ENCODE measurements around the gene DAPK1.

DNA sequence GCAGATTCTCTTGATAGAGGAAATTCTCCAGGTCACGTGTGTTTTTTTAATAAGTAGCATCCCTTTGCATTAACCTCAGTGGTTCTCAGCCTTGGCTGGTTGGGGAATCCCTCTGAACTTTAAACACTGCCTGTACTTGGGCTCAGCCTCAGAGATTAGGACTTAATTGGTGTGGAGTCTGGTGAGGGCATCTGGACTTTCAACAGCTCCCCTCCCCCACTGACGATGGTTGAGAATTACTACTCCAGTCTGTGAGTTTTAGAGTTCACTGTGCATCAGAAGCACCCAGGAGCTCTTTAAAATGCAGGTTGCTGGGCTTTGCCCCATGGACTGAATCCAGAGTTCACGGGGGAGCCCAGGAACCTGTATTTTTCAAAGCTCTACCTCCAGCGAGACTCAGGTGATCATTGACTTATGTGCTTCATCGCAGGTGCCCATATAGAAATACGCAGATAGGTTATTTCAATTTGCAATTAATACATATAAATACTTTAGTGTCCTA, 71.4 kb downstream of the DAPK1 start:
- no peak for TF ChIP-seq EP300 (IDR thresholded peaks at IDR 0.05; ENCODE audit: low read depth)
- TF ChIP-seq, protein P1, sequence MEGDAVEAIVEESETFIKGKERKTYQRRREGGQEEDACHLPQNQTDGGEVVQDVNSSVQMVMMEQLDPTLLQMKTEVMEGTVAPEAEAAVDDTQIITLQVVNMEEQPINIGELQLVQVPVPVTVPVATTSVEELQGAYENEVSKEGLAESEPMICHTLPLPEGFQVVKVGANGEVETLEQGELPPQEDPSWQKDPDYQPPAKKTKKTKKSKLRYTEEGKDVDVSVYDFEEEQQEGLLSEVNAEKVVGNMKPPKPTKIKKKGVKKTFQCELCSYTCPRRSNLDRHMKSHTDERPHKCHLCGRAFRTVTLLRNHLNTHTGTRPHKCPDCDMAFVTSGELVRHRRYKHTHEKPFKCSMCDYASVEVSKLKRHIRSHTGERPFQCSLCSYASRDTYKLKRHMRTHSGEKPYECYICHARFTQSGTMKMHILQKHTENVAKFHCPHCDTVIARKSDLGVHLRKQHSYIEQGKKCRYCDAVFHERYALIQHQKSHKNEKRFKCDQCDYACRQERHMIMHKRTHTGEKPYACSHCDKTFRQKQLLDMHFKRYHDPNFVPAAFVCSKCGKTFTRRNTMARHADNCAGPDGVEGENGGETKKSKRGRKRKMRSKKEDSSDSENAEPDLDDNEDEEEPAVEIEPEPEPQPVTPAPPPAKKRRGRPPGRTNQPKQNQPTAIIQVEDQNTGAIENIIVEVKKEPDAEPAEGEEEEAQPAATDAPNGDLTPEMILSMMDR (IDR thresholded peaks at IDR 0.05), result no peak

Data from transverse colon (tissue), 3 donors.